ENCODE measurements around the gene XIRP2. TPM values are rescaled to one million over a fixed set of nuclear protein-coding genes. Genes with fewer than 3 reads are reported as not detected.

Gene XIRP2
- total RNA-seq, 2 donors from 2014 or later = not detected

DNA sequence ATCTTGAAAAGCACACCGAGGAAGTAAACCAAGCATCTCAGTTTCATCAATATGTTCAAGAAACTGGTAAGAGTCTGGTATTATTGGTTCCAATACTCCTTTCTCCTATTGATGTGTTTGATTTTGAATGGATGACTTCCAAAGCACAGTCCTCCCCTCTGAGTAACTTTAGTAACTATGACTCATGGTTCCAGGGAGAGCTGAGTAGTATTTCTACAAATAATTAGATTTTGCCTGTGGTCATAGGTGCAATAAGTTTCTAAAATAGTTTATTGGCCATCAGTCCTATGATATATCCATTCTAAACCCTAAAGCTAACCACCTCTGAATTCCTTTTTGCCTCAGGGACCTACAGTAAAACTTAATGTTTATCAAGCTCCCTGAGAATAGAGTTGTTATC lies 352.4 kb downstream of the XIRP2 start:
- H3K9me3 ChIP-seq = no peaks in the 10 kb centered on the region
- H3K36me3 ChIP-seq = no peaks in the 10 kb centered on the region
- no peaks in the 10 kb centered on the region for H3K4me1 ChIP-seq (ENCODE audit: control insufficient read depth in 1 of 2, low read depth in 2 of 2)
- no peak overlapping the region for H3K4me3 ChIP-seq
- ATAC-seq (ENCODE audit: insufficient number of reproducible peaks, low FRiP score, low read depth) = no peak
- TF ChIP-seq, protein P1, sequence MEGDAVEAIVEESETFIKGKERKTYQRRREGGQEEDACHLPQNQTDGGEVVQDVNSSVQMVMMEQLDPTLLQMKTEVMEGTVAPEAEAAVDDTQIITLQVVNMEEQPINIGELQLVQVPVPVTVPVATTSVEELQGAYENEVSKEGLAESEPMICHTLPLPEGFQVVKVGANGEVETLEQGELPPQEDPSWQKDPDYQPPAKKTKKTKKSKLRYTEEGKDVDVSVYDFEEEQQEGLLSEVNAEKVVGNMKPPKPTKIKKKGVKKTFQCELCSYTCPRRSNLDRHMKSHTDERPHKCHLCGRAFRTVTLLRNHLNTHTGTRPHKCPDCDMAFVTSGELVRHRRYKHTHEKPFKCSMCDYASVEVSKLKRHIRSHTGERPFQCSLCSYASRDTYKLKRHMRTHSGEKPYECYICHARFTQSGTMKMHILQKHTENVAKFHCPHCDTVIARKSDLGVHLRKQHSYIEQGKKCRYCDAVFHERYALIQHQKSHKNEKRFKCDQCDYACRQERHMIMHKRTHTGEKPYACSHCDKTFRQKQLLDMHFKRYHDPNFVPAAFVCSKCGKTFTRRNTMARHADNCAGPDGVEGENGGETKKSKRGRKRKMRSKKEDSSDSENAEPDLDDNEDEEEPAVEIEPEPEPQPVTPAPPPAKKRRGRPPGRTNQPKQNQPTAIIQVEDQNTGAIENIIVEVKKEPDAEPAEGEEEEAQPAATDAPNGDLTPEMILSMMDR (IDR thresholded peaks at IDR 0.05) = no peak
- no peak overlapping the region for H3K27ac ChIP-seq
- H3K27me3 ChIP-seq (replicated peaks; ENCODE audit: insufficient read depth) = no peaks in the 10 kb centered on the region
- no peak for DNase-seq (ENCODE audit: low spot score)

DNA sequence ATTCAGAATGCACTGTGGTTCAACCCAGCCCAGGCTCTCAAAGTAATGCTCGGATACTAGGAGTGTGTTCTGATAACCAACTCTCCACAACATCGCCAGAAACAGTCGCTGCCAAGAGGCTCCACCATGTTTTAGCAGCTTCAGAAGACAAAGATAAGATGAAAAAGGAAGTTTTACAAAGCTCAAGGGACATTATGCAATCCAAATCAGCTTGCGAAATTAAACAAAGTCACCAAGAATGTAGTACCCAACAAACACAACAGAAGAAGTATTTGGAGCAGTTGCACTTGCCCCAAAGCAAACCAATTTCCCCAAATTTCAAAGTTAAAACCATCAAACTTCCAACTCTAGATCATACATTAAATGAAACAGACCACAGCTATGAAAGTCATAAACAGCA lies 360.9 kb downstream of the XIRP2 start:
- no peaks in the 10 kb centered on the region for H3K36me3 ChIP-seq
- no peak overlapping the region for H3K4me3 ChIP-seq
- TF ChIP-seq, protein P1 (IDR thresholded peaks at IDR 0.05) = no peak
- DNase-seq (ENCODE audit: low spot score) (no peak), ATAC-seq (ENCODE audit: insufficient number of reproducible peaks, low FRiP score, low read depth) (no peak)
- no peaks in the 10 kb centered on the region for H3K27me3 ChIP-seq (replicated peaks; ENCODE audit: insufficient read depth)
- H3K4me1 ChIP-seq (ENCODE audit: control insufficient read depth in 1 of 2, low read depth in 2 of 2) = no peaks in the 10 kb centered on the region
- H3K27ac ChIP-seq = no peak overlapping the region
- H3K9me3 ChIP-seq = no peaks in the 10 kb centered on the region

DNA sequence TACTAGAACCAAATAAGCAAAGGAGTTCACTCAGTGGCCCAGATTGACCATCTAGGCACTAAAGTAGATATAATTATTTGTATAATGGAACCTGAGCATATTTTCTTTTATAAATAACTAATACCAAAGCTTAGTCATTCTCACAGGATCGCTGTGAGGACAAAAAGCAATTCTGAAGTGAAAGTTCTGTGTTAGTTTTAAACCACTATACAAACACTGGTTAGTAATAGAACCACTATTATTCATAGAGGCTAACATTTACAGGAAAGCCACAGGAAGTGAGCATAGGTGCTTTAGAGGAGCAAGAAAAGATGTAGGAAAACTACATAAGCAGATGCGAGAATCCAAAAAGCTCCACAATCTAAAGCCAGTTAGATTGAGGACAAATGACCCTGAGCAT lies 364.7 kb downstream of the XIRP2 start:
- no peak overlapping the region for H3K4me3 ChIP-seq
- no peak for ATAC-seq (ENCODE audit: insufficient number of reproducible peaks, low FRiP score, low read depth)
- TF ChIP-seq, protein P1 (IDR thresholded peaks at IDR 0.05) = no peak
- no peaks in the 10 kb centered on the region for H3K27me3 ChIP-seq (replicated peaks; ENCODE audit: insufficient read depth)
- no peaks in the 10 kb centered on the region for H3K9me3 ChIP-seq
- no peak for DNase-seq (ENCODE audit: low spot score)
- no peak overlapping the region for H3K27ac ChIP-seq
- H3K4me1 ChIP-seq (ENCODE audit: control insufficient read depth in 1 of 2, low read depth in 2 of 2) = no peaks in the 10 kb centered on the region
- no peaks in the 10 kb centered on the region for H3K36me3 ChIP-seq

DNA sequence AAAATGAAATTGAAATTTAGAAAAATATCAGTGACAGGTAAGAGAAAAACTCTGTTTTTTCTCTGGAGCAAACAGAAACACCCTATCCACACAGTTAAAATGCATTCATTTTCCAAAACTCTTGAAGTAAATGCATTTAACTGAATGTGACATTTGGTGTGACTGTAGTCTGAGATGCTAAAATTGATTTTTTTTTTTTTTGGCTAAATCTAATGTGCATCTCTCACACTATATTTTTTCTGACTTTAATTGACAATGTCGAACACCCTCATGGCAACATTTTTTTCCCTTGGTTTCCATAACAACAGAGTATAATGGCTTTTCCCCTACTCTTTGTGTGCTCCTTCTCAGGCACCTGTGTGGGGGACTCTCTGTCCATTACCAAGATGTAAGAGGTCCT lies 366.4 kb downstream of the XIRP2 start:
- TF ChIP-seq, protein P1 (IDR thresholded peaks at IDR 0.05) = no peak
- Histone ChIP-seq H3K27ac (no peak overlapping the region), H3K4me3 (no peak overlapping the region), H3K9me3 (no peaks in the 10 kb centered on the region), H3K4me1 (ENCODE audit: control insufficient read depth in 1 of 2, low read depth in 2 of 2) (no peaks in the 10 kb centered on the region), H3K36me3 (no peaks in the 10 kb centered on the region), H3K27me3 (replicated peaks; ENCODE audit: insufficient read depth) (no peaks in the 10 kb centered on the region)
- no peak for DNase-seq (ENCODE audit: low spot score)
- no peak for ATAC-seq (ENCODE audit: insufficient number of reproducible peaks, low FRiP score, low read depth)

DNA sequence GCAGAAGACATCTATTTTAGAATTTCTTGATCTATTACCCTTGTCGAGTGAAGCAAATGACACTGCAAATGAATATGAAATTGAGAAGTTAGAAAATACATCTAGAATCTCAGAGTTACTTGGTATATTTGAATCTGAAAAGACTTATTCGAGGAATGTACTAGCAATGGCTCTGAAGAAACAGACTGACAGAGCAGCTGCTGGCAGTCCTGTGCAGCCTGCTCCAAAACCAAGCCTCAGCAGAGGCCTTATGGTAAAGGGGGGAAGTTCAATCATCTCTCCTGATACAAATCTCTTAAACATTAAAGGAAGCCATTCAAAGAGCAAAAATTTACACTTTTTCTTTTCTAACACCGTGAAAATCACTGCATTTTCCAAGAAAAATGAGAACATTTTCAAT lies 370.4 kb downstream of the XIRP2 start:
- ATAC-seq (ENCODE audit: insufficient number of reproducible peaks, low FRiP score, low read depth) = no peak

More for the DNA sequence above, 370.4 kb downstream of the XIRP2 start:
- Histone ChIP-seq H3K27me3 (replicated peaks; ENCODE audit: insufficient read depth) (no peaks in the 10 kb centered on the region), H3K9me3 (no peaks in the 10 kb centered on the region), H3K4me1 (ENCODE audit: control insufficient read depth in 1 of 2, low read depth in 2 of 2) (no peaks in the 10 kb centered on the region), H3K27ac (no peak overlapping the region), H3K4me3 (no peak overlapping the region), H3K36me3 (no peaks in the 10 kb centered on the region)
- DNase-seq (ENCODE audit: low spot score) = no peak
- TF ChIP-seq, protein P1 (IDR thresholded peaks at IDR 0.05) = no peak

All from thoracic aorta (tissue), 2 donors.